ENCODE results near the gene OSCAR. TPM values are rescaled to one million over a fixed set of nuclear protein-coding genes. Genes with fewer than 3 reads are reported as not detected.
A peak's percentile ranks its signal among the peaks of the same experiment; 100 is the strongest.

The OSCAR gene
- total and polyA plus RNA-seq, 2 of the 13 experiments (the other 11 are each of a cell fraction or from before 2014, with no cell fraction given), result 1.9 TPM; not detected in 1

DNA sequence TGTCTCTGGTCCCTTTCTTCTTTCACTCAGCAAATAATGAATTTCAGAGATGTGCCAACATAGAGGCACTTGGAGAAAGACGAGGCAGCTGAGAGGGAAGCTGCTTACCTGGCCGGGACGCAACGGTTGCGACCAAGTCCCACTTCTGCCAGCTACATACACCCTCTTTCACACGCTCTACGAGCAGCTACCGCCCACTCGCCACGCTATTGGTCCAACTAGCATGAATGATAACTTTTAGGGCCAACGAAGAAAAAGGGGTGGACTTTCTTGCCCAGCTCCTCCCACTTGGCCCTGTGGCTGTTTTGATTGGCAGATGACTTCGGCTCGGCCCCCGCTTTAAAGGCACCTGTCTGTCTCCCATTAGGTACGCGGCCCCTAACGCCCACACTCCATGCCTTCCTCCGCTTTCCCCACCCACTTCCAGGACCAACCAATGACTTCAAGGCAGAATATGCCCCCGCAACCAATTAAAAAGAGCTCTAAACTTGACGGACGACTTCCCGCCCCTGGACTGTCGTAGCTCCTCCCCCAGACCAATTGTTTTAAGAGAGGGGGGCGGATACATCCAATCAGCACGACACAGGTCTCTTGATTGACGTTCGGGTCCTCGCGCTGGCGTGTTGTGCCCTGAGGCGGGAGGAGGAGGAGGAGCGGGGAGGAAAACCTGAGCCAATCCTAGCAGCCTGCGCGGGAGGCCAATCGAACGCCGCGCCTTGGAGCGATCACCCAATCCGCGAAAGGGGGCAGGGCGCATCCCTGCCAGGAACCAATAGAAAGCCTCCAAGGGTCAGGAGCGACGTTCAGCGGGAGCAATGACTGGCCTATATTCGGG lies 36.5 kb upstream of the OSCAR start (continued):
- no peak for TF ChIP-seq TBX2 (CRISPR knock-in tag; IDR thresholded peaks at IDR 0.05; ENCODE audit: borderline replicate concordance)
- TF ChIP-seq HNRNPK (IDR thresholded peaks at IDR 0.05; ENCODE audit: low read depth, low read length, poor library complexity, severe bottlenecking), result no peak
- peak; percentile 35; the same call in 1 of the 2 replicates for TF ChIP-seq SPEN (CRISPR knock-in tag; IDR thresholded peaks at IDR 0.05; ENCODE audit: low read depth)
- TF ChIP-seq TFAP4 (IDR thresholded peaks at IDR 0.05; ENCODE audit: borderline replicate concordance, low read depth), result 0 out of 2 replicates have a peak, but pooled peaks have one; percentile 16
- no peak for TF ChIP-seq KAT7 (CRISPR knock-in tag; IDR thresholded peaks at IDR 0.05; ENCODE audit: borderline replicate concordance)
- TF ChIP-seq HIC2 (CRISPR knock-in tag; IDR thresholded peaks at IDR 0.05; ENCODE audit: low read depth), result no peak
- TF ChIP-seq SMC3 (IDR thresholded peaks at IDR 0.05; ENCODE audit: low read length), result no peak
- no peak for TF ChIP-seq MZF1 (CRISPR knock-in tag; IDR thresholded peaks at IDR 0.05; ENCODE audit: borderline replicate concordance)
- no peak for TF ChIP-seq SALL2 (CRISPR knock-in tag; IDR thresholded peaks at IDR 0.05)
- TF ChIP-seq, protein P1, sequence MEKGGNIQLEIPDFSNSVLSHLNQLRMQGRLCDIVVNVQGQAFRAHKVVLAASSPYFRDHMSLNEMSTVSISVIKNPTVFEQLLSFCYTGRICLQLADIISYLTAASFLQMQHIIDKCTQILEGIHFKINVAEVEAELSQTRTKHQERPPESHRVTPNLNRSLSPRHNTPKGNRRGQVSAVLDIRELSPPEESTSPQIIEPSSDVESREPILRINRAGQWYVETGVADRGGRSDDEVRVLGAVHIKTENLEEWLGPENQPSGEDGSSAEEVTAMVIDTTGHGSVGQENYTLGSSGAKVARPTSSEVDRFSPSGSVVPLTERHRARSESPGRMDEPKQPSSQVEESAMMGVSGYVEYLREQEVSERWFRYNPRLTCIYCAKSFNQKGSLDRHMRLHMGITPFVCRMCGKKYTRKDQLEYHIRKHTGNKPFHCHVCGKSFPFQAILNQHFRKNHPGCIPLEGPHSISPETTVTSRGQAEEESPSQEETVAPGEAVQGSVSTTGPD (CRISPR knock-in tag; IDR thresholded peaks at IDR 0.05), result no peak
- no peak for TF ChIP-seq ZBTB40 (IDR thresholded peaks at IDR 0.05)
- TF ChIP-seq ZBTB40 (CRISPR knock-in tag; IDR thresholded peaks at IDR 0.05), result no peak
- TF ChIP-seq NFYB (CRISPR knock-in tag; IDR thresholded peaks at IDR 0.05), result peak; percentile 93
- TF ChIP-seq, protein P2, sequence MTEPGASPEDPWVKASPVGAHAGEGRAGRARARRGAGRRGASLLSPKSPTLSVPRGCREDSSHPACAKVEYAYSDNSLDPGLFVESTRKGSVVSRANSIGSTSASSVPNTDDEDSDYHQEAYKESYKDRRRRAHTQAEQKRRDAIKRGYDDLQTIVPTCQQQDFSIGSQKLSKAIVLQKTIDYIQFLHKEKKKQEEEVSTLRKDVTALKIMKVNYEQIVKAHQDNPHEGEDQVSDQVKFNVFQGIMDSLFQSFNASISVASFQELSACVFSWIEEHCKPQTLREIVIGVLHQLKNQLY (CRISPR knock-in tag; IDR thresholded peaks at IDR 0.05), result no peak
- no peak for TF ChIP-seq ZNF747 (CRISPR knock-in tag; IDR thresholded peaks at IDR 0.05; ENCODE audit: borderline replicate concordance)
